HG03196 (cell line): Measurements from ENCODE around the gene KCNJ11.
"Not testable (repeated sequence)": the region's sequence is repeated elsewhere in the genome, so short reads cannot be mapped to it uniquely, and the experiment has no call there.

Experiments
- ATAC-seq: cut with Tn5 transposase; IDR thresholded peaks from one replicate; pipeline ENCODE4 v1.9.1; 2021; ENCODE audit not compliant: unreplicated experiment

Gene KCNJ11

GRCh38 chr11:17388609-17389210, at the start of gene KCNJ11:
TSS of gene KCNJ11 (minus strand) at chr11:17388659. CDS start at chr11:17388091, 568 bp downstream.
- no peak for ATAC-seq

GRCh38 chr11:17437366-17437765, 48.9 kb upstream of the KCNJ11 start:
- ATAC-seq: no peak

- ATAC-seq: no peak
These were observed 45.6 kb upstream of the KCNJ11 start for GRCh38 chr11:17434108-17434507.

GRCh38 chr11:17432002-17432401, 43.5 kb upstream of the KCNJ11 start:
- no peak for ATAC-seq

- no peak for ATAC-seq
These were observed 42.7 kb upstream of the KCNJ11 start for GRCh38 chr11:17431139-17431538.

GRCh38 chr11:17430616-17431015, 42.2 kb upstream of the KCNJ11 start:
- no peak for ATAC-seq

- no peak for ATAC-seq
These were observed 40.5 kb upstream of the KCNJ11 start for GRCh38 chr11:17428925-17429324.

- no peak for ATAC-seq
These were observed 39.8 kb upstream of the KCNJ11 start for GRCh38 chr11:17428261-17428660.

- ATAC-seq: not testable (repeated sequence)
These were observed 37.8 kb upstream of the KCNJ11 start for GRCh38 chr11:17426233-17426632.

GRCh38 chr11:17423533-17424310, 35.3 kb upstream of the KCNJ11 start:
- no peak for ATAC-seq

GRCh38 chr11:17421781-17422180, 33.3 kb upstream of the KCNJ11 start:
- ATAC-seq: no peak

GRCh38 chr11:17418444-17419081, 30.1 kb upstream of the KCNJ11 start:
- no peak for ATAC-seq

- ATAC-seq: no peak
These were observed 28.0 kb upstream of the KCNJ11 start for GRCh38 chr11:17416492-17416891.

- no peak for ATAC-seq
These were observed 27.2 kb upstream of the KCNJ11 start for GRCh38 chr11:17415523-17416104.

GRCh38 chr11:17414992-17415391, 26.5 kb upstream of the KCNJ11 start:
- no peak for ATAC-seq

- no peak for ATAC-seq
These were observed 25.9 kb upstream of the KCNJ11 start for GRCh38 chr11:17414317-17414737.

GRCh38 chr11:17413414-17414316, 25.2 kb upstream of the KCNJ11 start:
- ATAC-seq: no peak

GRCh38 chr11:17412488-17413180, 24.2 kb upstream of the KCNJ11 start:
- no peak for ATAC-seq

GRCh38 chr11:17411418-17411817, 23.0 kb upstream of the KCNJ11 start:
- no peak for ATAC-seq
